ENCODE results near the gene RELB.

DNA sequence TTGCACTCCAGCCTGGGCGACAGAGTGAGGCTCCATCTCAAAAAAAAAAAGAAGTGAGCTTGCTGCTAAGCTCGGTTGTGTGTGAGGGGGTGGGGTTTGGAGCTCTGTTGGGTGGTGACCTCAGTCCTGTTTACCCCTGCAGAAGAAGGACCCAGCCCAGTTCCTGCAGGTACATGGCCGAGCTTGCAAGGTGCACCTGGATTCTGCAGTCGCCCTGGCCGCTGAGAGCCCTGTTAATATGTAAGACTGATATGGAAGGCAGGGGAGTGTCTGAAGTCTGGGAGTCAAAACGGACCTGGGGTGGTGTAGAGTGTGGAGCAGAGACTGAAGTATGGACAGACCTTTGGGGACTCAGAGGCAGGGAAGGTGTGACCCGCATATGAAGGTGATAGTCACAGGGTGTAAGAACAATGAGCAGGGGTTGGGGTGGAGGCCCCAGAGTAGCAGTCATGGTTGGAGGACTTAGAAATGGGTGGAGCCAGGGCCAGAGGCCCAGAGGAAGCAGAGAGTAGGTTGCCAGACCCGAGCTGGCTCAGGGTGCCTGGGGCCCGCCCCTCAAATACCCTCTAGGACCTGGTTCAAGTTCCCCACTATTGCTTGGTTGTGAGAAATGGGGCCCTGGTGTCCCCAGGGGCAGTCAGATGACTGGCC, 50.8 kb downstream of the RELB start:
- TF ChIP-seq EZH2 (IDR thresholded peaks at IDR 0.05; ENCODE audit: borderline replicate concordance, insufficient read depth, low read length, poor library complexity, severe bottlenecking), result no peak
- TF ChIP-seq, protein P1, sequence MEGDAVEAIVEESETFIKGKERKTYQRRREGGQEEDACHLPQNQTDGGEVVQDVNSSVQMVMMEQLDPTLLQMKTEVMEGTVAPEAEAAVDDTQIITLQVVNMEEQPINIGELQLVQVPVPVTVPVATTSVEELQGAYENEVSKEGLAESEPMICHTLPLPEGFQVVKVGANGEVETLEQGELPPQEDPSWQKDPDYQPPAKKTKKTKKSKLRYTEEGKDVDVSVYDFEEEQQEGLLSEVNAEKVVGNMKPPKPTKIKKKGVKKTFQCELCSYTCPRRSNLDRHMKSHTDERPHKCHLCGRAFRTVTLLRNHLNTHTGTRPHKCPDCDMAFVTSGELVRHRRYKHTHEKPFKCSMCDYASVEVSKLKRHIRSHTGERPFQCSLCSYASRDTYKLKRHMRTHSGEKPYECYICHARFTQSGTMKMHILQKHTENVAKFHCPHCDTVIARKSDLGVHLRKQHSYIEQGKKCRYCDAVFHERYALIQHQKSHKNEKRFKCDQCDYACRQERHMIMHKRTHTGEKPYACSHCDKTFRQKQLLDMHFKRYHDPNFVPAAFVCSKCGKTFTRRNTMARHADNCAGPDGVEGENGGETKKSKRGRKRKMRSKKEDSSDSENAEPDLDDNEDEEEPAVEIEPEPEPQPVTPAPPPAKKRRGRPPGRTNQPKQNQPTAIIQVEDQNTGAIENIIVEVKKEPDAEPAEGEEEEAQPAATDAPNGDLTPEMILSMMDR (IDR thresholded peaks at IDR 0.05; ENCODE audit: poor library complexity, severe bottlenecking), result no peak
- no peak for TF ChIP-seq POLR2AphosphoS5 (IDR thresholded peaks at IDR 0.05)
- TF ChIP-seq SMC3 (conservative IDR thresholded peaks at IDR 0.05; ENCODE audit: poor library complexity), result no peak

Measured in neural cell (in vitro differentiated cells).